Caco-2 (cell line): Measurements from ENCODE around the gene ITGA11. TPM values are rescaled to one million over a fixed set of nuclear protein-coding genes. Genes with fewer than 3 reads are reported as not detected.

ENCODE experiments used
- BruUV-seq: library from RNA; stranded (reverse); fragments of 400-500 nt; replicated peaks from 2 replicates; lab custom pipeline; 2021; lab: Mats Ljungman, UMichigan
- CTCF ChIA-PET: fragments of 300-600 bp; sonication (Branson Sonifier 250); formaldehyde crosslinking; loops from one replicate; lab custom pipeline; 2022; ENCODE audit warnings: antibody characterized with exemption; lab: Charles Lee
- POLR2A ChIA-PET: fragments of 300-600 bp; sonication (Branson Sonifier 250); formaldehyde crosslinking; loops from one replicate; lab custom pipeline; 2022; ENCODE audit warnings: antibody characterized with exemption; lab: Charles Lee
- DNase-seq, 2 experiments: peaks; one replicate each; pipeline versions ENCODE4 v3.0.0 to v3.0.0-alpha.2; 2020 to 2022
- H3K27me3 ChIP-seq: replicated peaks from 2 replicates; pipeline ENCODE4 v1.6.0; 2011; ENCODE audit warnings: low read length; ENCODE audit not compliant: control insufficient read depth, insufficient read depth
- H3K36me3 ChIP-seq: 2 replicates; pipeline ENCODE4 v1.5.1; 2011; ENCODE audit warnings: low read length; ENCODE audit not compliant: control insufficient read depth, insufficient read depth
- H3K4me1 ChIP-seq: fragments of 250-450 bp; sonication (Bioruptor Pico); 2 replicates; pipeline ENCODE4 v1.5.1; 2020; ENCODE audit warnings: mild to moderate bottlenecking
- H3K4me3 ChIP-seq: 2 replicates; pipeline ENCODE4 v1.5.1; 2011; ENCODE audit warnings: low read depth, mild to moderate bottlenecking, control low read depth, low read length
- H3K9me3 ChIP-seq: fragments of 250-450 bp; sonication (Bioruptor Pico); 2 replicates; pipeline ENCODE4 v1.5.1; 2020; ENCODE audit warnings: mild to moderate bottlenecking, moderate library complexity
- H3K27ac Mint-ChIP-seq: one replicate; pipeline ENCODE4 v1.8.0; 2022; ENCODE audit warnings: mixed read lengths; ENCODE audit not compliant: unreplicated experiment
- H3K27me3 Mint-ChIP-seq: one replicate; pipeline ENCODE4 v1.8.0; 2022; ENCODE audit warnings: mixed read lengths; ENCODE audit not compliant: insufficient read depth, unreplicated experiment
- H3K36me3 Mint-ChIP-seq: one replicate; pipeline ENCODE4 v1.8.0; 2022; ENCODE audit warnings: mild to moderate bottlenecking, mixed read lengths; ENCODE audit not compliant: insufficient read depth, unreplicated experiment
- H3K4me1 Mint-ChIP-seq: one replicate; pipeline ENCODE4 v1.8.0; 2022; ENCODE audit warnings: low read depth, mixed read lengths; ENCODE audit not compliant: unreplicated experiment
- H3K4me3 Mint-ChIP-seq: one replicate; pipeline ENCODE4 v1.8.0; 2022; ENCODE audit warnings: mild to moderate bottlenecking, moderate library complexity, mixed read lengths; ENCODE audit not compliant: unreplicated experiment
- H3K9me3 Mint-ChIP-seq: one replicate; pipeline ENCODE4 v1.8.0; 2022; ENCODE audit warnings: mixed read lengths; ENCODE audit not compliant: unreplicated experiment
- CTCF ChIP-seq, 2 experiments: fragments of 200-600 bp in 1 of 2; IDR thresholded peaks; 1 replicate in 1 of 2; 2 replicates in 1 of 2; pipeline versions ENCODE4 v1.5.1 to v1.8.0; 2011 to 2022; ENCODE audit warnings: antibody characterized with exemption in 1 of 2, control low read depth in 1 of 2, inconsistent platforms in 1 of 2, low read depth in 1 of 2, low read length in 1 of 2, mild to moderate bottlenecking in 1 of 2, moderate library complexity in 1 of 2; ENCODE audit not compliant: insufficient read depth in 1 of 2, severe bottlenecking in 1 of 2, unreplicated experiment in 1 of 2
- intact Hi-C: fragments of 100-400 bp; cut with micrococcal nuclease; formaldehyde crosslinking; loops from one replicate; pipeline ENCODE4 v1.10.0; 2022; ENCODE audit not compliant: unreplicated experiment
- total RNA-seq: library from RNA; stranded (reverse); gene quantifications from 2 replicates; pipeline ENCODE4 v1.2.3, GENCODE V29; 2022

ITGA11 gene
- total RNA-seq, 1 experiment from 2014 or later: 0.18 TPM

GRCh38 chr15:68427366-68427765, 4.6 kb downstream of the ITGA11 start:
- ChIA-PET CTCF (no interaction called here), POLR2A (no interaction called here)
- no peaks in the 10 kb centered on the region for H3K9me3 ChIP-seq
- no peaks in the 10 kb centered on the region; the same call in 1 of the 2 replicates for H3K36me3 ChIP-seq
- no peak overlapping the region for H3K4me3 ChIP-seq
- TF ChIP-seq CTCF (IDR thresholded peaks at IDR 0.05; ENCODE audit: insufficient read depth in 1 of 2, low read depth in 1 of 2, low read length in 1 of 2, severe bottlenecking in 1 of 2, unreplicated experiment in 1 of 2): no peak
- Mint-ChIP-seq H3K9me3 (no peaks in the 10 kb centered on the region), H3K4me3 (no peak overlapping the region), H3K27ac (no peak overlapping the region), H3K4me1 (peaks cover 6% of the 10 kb centered on the region), H3K36me3 (no peaks in the 10 kb centered on the region), H3K27me3 (peaks cover 2% of the 10 kb centered on the region)
- no TSS peak for BruUV-seq
- peaks cover 9% of the 10 kb centered on the region for H3K4me1 ChIP-seq
- DNase-seq: no peak
- intact Hi-C loops: no loop called here
- no peaks in the 10 kb centered on the region; the same call in 1 of the 2 replicates for H3K27me3 ChIP-seq

GRCh38 chr15:68426116-68426515, 5.8 kb downstream of the ITGA11 start:
- Mint-ChIP-seq H3K9me3 (no peaks in the 10 kb centered on the region), H3K27me3 (no peaks in the 10 kb centered on the region), H3K4me3 (no peak overlapping the region), H3K4me1 (peaks cover 12% of the 10 kb centered on the region), H3K36me3 (no peaks in the 10 kb centered on the region), H3K27ac (no peak overlapping the region)
- Histone ChIP-seq H3K9me3 (no peaks in the 10 kb centered on the region), H3K27me3 (no peaks in the 10 kb centered on the region), H3K4me3 (no peak overlapping the region), H3K36me3 (no peaks in the 10 kb centered on the region; the same call in 1 of the 2 replicates), H3K4me1 (peaks cover 11% of the 10 kb centered on the region)
- ChIA-PET CTCF (no interaction called here), POLR2A (no interaction called here)
- BruUV-seq: no TSS peak
- DNase-seq: no peak
- TF ChIP-seq CTCF (IDR thresholded peaks at IDR 0.05; ENCODE audit: insufficient read depth in 1 of 2, low read depth in 1 of 2, low read length in 1 of 2, severe bottlenecking in 1 of 2, unreplicated experiment in 1 of 2): no peak
- intact Hi-C loops: no loop called here

GRCh38 chr15:68425428-68426060, 6.4 kb downstream of the ITGA11 start:
- Mint-ChIP-seq H3K27me3 (no peaks in the 10 kb centered on the region), H3K4me1 (peaks cover 18% of the 10 kb centered on the region), H3K4me3 (no peak overlapping the region), H3K36me3 (peaks cover under 1% of the 10 kb centered on the region), H3K27ac (no peak overlapping the region), H3K9me3 (no peaks in the 10 kb centered on the region)
- H3K27me3 ChIP-seq: no peaks in the 10 kb centered on the region
- intact Hi-C loops: no loop called here
- H3K4me3 ChIP-seq: no peak overlapping the region
- CTCF ChIA-PET: no interaction called here
- POLR2A ChIA-PET: no interaction called here
- no peak for DNase-seq
- H3K9me3 ChIP-seq: no peaks in the 10 kb centered on the region
- no peaks in the 10 kb centered on the region; the same call in 1 of the 2 replicates for H3K36me3 ChIP-seq
- BruUV-seq: no TSS peak
- peaks cover 13% of the 10 kb centered on the region for H3K4me1 ChIP-seq
- no peak for TF ChIP-seq CTCF (IDR thresholded peaks at IDR 0.05; ENCODE audit: insufficient read depth in 1 of 2, low read depth in 1 of 2, low read length in 1 of 2, severe bottlenecking in 1 of 2, unreplicated experiment in 1 of 2)
